ENCODE data around the gene MKRN1. TPM values are rescaled to one million over a fixed set of nuclear protein-coding genes. Genes with fewer than 3 reads are reported as not detected.

Gene MKRN1
- polyA plus RNA-seq, 1 experiment = 71.6 TPM

DNA sequence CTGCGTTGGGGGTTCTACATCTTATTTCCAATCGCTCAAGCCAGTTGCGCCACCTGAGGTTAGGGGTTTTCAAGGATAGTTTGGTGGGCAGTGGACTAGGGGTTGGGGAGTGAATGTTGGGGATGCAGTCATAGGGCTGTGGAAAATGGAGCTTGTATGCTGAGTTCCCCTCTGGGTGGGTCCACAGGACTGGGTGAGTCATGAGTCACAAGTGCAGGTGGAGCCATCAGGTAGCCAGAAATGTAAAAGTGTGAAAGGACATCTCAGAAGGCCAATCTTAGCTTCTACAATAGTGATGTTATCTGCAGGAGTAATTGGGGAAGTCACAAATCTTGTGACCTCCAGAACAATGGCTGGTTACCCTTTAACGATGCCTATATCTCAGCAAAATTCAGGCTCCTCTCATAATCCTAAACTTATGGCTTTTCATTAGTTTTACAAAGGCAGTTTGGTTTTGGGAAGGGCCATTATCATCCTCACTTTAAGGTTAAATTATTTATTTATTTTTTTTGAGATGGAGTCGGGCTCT lies 18.0 kb upstream of the MKRN1 start:
- no peak overlapping the region for H3K27ac ChIP-seq (ENCODE audit: low read depth, low read length)
- H3K27me3 ChIP-seq (ENCODE audit: control insufficient read depth, insufficient read depth, low read length) = no peaks in the 10 kb centered on the region
- no peak overlapping the region for H3K4me3 ChIP-seq (ENCODE audit: low read depth, low read length)
- CTCF ChIA-PET = no interaction called here
- H3K9me3 ChIP-seq (ENCODE audit: control insufficient read depth, insufficient read depth, low read length) = no peaks in the 10 kb centered on the region
- no peak for DNase-seq (ENCODE audit: low read depth, low spot score)
- no peak for TF ChIP-seq CTCF (IDR thresholded peaks at IDR 0.05; ENCODE audit: low read depth, low read length)
- POLR2A ChIA-PET = interaction anchor here (0.7 kb wide), 1 partner anchor 19 kb away, joined by 6 read pairs; no protein-coding TSS in a partner anchor

DNA sequence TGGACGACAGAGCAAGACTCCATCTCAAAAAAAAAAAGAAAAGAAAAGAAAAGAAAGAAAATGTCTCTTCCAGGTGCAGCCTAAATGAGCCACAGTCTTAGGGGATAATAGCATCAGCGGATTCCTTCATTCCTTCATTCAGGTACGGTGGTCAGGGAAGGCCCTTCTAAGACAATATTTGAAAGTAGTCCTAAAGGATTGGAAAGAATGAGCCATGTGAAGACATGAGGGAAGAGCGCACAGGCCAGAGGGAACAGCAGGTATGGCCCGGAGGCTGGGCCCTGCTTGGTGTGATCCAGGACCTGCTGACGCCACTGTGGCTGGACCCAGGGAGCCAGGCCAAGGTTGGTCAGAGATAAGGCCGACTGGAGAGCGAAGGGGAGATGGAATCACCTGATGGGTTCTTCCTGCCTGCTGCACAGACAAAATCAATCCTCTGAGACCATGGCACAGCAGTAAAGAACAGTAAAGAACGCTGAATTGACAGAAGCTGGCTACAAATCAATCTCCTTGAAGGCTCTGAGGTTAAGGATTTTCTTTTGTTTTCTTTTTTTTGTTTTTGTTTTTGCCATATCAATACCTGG lies 16.3 kb upstream of the MKRN1 start:
- ChIA-PET CTCF (interaction anchor here (0.5 kb wide), 1 partner anchor 20 kb away, joined by 3 read pairs; no protein-coding TSS in a partner anchor), POLR2A (no interaction called here)
- Histone ChIP-seq H3K27me3 (ENCODE audit: control insufficient read depth, insufficient read depth, low read length) (no peaks in the 10 kb centered on the region), H3K4me3 (ENCODE audit: low read depth, low read length) (no peak overlapping the region), H3K9me3 (ENCODE audit: control insufficient read depth, insufficient read depth, low read length) (no peaks in the 10 kb centered on the region), H3K27ac (ENCODE audit: low read depth, low read length) (no peak overlapping the region)
- DNase-seq (ENCODE audit: low read depth, low spot score) = no peak
- no peak for TF ChIP-seq CTCF (IDR thresholded peaks at IDR 0.05; ENCODE audit: low read depth, low read length)

GRCh38 chr7:140494867-140495266 lies 15.6 kb upstream of the MKRN1 start:
- CTCF ChIA-PET = interaction anchor here (0.5 to 1.3 kb wide), 2 partner anchors 19 to 30 kb away, joined by 3 to 4 read pairs; no protein-coding TSS in a partner anchor
- H3K27me3 ChIP-seq (ENCODE audit: control insufficient read depth, insufficient read depth, low read length) = no peaks in the 10 kb centered on the region
- H3K9me3 ChIP-seq (ENCODE audit: control insufficient read depth, insufficient read depth, low read length) = no peaks in the 10 kb centered on the region
- DNase-seq (ENCODE audit: low read depth, low spot score) = no peak
- no peak for TF ChIP-seq CTCF (IDR thresholded peaks at IDR 0.05; ENCODE audit: low read depth, low read length)
- POLR2A ChIA-PET = no interaction called here
- H3K27ac ChIP-seq (ENCODE audit: low read depth, low read length) = no peak overlapping the region
- H3K4me3 ChIP-seq (ENCODE audit: low read depth, low read length) = no peak overlapping the region

GRCh38 chr7:140489026-140489359 lies 9.7 kb upstream of the MKRN1 start:
- ChIA-PET POLR2A (no interaction called here), CTCF (interaction anchor here (0.6 to 0.7 kb wide), 2 partner anchors 164 to 207 kb away, joined by 3 to 4 read pairs; no protein-coding TSS in a partner anchor)
- Histone ChIP-seq H3K4me3 (ENCODE audit: low read depth, low read length) (no peak overlapping the region), H3K27me3 (ENCODE audit: control insufficient read depth, insufficient read depth, low read length) (peaks cover 9% of the 10 kb centered on the region), H3K27ac (ENCODE audit: low read depth, low read length) (no peak overlapping the region), H3K9me3 (ENCODE audit: control insufficient read depth, insufficient read depth, low read length) (no peaks in the 10 kb centered on the region)
- no peak for TF ChIP-seq CTCF (IDR thresholded peaks at IDR 0.05; ENCODE audit: low read depth, low read length)
- no peak for DNase-seq (ENCODE audit: low read depth, low spot score)

DNA sequence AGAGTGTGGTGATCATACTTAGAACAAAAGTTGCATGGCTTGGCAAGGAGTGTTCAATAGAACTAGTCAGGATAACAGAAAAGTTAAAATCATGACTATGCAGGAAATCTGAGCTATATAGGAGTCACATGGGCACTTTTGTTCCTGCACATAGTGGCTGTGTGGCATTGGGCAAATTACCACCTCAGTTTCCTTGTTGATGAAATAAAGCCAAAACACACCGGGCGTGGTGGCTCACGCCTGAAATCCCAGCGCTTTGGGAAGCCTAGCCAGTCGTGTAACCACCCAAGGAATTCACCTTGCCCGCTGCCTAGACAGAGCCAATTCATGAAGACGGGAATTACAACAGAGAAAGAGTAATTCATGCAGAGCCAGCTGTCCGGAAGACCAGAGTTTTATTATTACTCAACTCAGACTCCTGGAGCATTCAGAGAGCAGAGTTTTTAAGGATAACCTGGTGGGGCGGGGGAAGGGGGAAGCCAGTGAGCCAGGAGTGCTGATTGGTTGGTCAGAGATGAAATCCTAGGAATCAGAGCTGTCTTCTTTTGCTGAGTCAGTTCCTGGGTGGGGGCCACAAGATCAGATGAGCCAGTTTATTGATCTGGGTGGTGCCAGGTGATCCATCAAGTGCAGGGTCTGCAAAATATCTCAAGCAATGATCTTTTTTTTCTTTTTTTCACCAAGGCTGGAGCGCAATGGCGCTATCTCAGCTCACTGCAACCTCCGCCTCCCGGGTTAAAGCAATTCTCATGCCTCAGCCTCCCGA lies 6.4 kb upstream of the MKRN1 start:
- ChIA-PET POLR2A (no interaction called here), CTCF (no interaction called here)
- Histone ChIP-seq H3K9me3 (ENCODE audit: control insufficient read depth, insufficient read depth, low read length) (no peaks in the 10 kb centered on the region), H3K4me3 (ENCODE audit: low read depth, low read length) (no peak overlapping the region), H3K27ac (ENCODE audit: low read depth, low read length) (no peak overlapping the region), H3K27me3 (ENCODE audit: control insufficient read depth, insufficient read depth, low read length) (peaks cover 13% of the 10 kb centered on the region)
- no peak for DNase-seq (ENCODE audit: low read depth, low spot score)
- TF ChIP-seq CTCF (IDR thresholded peaks at IDR 0.05; ENCODE audit: low read depth, low read length) = no peak

Data from AG04450 (cell line).